ENCODE measurements around the gene HHIPL1. TPM values are rescaled to one million over a fixed set of nuclear protein-coding genes. Genes with fewer than 3 reads are reported as not detected.

The HHIPL1 gene
- total RNA-seq, 1 experiment from 2014 or later: 0.06 TPM

DNA sequence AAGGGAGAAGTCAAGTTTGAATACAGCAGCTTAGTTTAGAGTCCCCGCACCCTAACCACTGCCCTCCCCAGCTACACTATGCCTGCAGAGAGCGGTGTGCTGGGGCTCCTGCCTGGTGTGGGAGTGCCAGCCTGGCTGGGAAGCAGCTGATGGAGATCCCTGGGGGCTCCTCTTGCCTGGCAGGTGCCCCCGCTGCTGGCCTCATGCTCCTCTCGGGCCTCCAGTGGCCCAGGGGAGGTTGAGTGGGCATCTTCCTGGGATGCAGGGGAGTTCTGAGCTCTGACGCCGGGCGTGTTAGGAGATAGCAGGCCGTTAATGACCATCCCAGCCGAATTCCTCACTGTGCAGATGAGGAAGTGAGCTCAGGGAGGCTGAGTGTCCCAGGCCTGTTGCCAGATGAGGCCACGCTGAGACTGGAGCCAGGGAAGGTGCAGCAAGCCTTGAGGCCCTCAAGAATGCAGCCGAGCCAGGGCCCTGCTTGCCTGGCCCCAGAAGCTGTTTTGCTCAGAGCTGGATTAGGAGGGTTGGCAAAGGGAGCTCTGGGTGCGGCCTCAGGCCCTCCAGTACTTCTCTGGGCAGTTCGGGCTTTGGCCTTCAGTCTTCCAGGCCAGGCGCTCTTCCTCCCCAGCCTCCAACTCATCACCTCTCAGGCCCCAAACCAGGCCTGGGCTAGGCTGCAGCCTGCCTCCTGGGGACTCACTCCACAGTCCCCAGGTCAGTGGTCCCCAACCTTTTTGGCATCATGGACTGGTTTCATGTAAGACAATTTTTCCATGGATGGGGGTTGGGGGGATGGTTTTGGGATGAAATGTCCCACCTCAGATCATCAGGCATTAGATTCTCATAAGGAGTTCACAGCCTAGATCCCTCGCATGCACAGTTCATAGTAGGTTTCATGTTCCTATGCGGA lies 32.6 kb downstream of the HHIPL1 start:
- intact Hi-C loops (cut with micrococcal nuclease; ENCODE audit: unreplicated experiment): no loop called here
- Histone ChIP-seq H3K27ac (ENCODE audit: low read depth, low read length, poor library complexity, severe bottlenecking) (no peak overlapping the region), H3K9me3 (ENCODE audit: low read depth, low read length, poor library complexity, severe bottlenecking) (peaks cover 19% of the 10 kb centered on the region), H3K4me3 (ENCODE audit: low read depth, low read length, poor library complexity, severe bottlenecking) (no peak overlapping the region), H3K4me1 (ENCODE audit: insufficient read depth, low read length, poor library complexity, severe bottlenecking) (no peaks in the 10 kb centered on the region), H3K36me3 (ENCODE audit: insufficient read depth, low read length, poor library complexity, severe bottlenecking) (no peaks in the 10 kb centered on the region), H3K27me3 (replicated peaks; ENCODE audit: insufficient read depth, low read depth, low read length, poor library complexity) (no peaks in the 10 kb centered on the region)
- no peak for TF ChIP-seq EZH2 (IDR thresholded peaks at IDR 0.05; ENCODE audit: borderline replicate concordance, low read depth, low read length, poor library complexity, severe bottlenecking)
- TF ChIP-seq, protein P1, sequence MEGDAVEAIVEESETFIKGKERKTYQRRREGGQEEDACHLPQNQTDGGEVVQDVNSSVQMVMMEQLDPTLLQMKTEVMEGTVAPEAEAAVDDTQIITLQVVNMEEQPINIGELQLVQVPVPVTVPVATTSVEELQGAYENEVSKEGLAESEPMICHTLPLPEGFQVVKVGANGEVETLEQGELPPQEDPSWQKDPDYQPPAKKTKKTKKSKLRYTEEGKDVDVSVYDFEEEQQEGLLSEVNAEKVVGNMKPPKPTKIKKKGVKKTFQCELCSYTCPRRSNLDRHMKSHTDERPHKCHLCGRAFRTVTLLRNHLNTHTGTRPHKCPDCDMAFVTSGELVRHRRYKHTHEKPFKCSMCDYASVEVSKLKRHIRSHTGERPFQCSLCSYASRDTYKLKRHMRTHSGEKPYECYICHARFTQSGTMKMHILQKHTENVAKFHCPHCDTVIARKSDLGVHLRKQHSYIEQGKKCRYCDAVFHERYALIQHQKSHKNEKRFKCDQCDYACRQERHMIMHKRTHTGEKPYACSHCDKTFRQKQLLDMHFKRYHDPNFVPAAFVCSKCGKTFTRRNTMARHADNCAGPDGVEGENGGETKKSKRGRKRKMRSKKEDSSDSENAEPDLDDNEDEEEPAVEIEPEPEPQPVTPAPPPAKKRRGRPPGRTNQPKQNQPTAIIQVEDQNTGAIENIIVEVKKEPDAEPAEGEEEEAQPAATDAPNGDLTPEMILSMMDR (conservative IDR thresholded peaks at IDR 0.05; ENCODE audit: low read depth, low read length): no peak
- BruUV-seq (replicated peaks): no TSS peak
- ChIA-PET POLR2A (ENCODE audit: low non-redundant PET) (no interaction called here), CTCF (no interaction called here)
- DNase-seq (ENCODE audit: low spot score): no peak

DNA sequence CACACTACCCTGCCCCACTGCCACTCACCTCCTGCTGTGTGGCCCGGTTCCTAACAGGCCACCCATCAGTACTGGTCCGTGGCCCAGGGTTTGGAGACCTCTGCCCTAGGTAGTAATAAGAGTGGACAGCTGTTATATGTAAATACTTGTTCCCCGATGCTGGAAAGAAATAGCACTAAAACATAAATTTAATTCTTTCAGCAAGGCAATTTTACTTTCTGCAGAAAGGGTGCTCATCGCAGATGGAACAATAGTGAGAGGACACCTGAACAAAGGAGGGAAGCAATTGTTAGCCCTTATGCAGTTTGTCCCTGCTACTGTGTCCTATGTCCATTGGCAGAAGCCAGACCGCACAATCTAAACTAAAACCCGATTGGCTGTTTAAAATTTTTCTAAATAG lies 33.3 kb downstream of the HHIPL1 start:
- ChIA-PET POLR2A (ENCODE audit: low non-redundant PET) (no interaction called here), CTCF (no interaction called here)
- H3K4me1 ChIP-seq (ENCODE audit: insufficient read depth, low read length, poor library complexity, severe bottlenecking): no peaks in the 10 kb centered on the region
- no TSS peak for BruUV-seq (replicated peaks)
- H3K36me3 ChIP-seq (ENCODE audit: insufficient read depth, low read length, poor library complexity, severe bottlenecking): no peaks in the 10 kb centered on the region
- no peak overlapping the region for H3K4me3 ChIP-seq (ENCODE audit: low read depth, low read length, poor library complexity, severe bottlenecking)
- TF ChIP-seq EZH2 (IDR thresholded peaks at IDR 0.05; ENCODE audit: borderline replicate concordance, low read depth, low read length, poor library complexity, severe bottlenecking): no peak
- TF ChIP-seq, protein P1 (conservative IDR thresholded peaks at IDR 0.05; ENCODE audit: low read depth, low read length): no peak
- peaks cover 19% of the 10 kb centered on the region for H3K9me3 ChIP-seq (ENCODE audit: low read depth, low read length, poor library complexity, severe bottlenecking)
- H3K27me3 ChIP-seq (replicated peaks; ENCODE audit: insufficient read depth, low read depth, low read length, poor library complexity): no peaks in the 10 kb centered on the region
- H3K27ac ChIP-seq (ENCODE audit: low read depth, low read length, poor library complexity, severe bottlenecking): no peak overlapping the region
- intact Hi-C loops (cut with micrococcal nuclease; ENCODE audit: unreplicated experiment): no loop called here
- DNase-seq (ENCODE audit: low spot score): no peak

DNA sequence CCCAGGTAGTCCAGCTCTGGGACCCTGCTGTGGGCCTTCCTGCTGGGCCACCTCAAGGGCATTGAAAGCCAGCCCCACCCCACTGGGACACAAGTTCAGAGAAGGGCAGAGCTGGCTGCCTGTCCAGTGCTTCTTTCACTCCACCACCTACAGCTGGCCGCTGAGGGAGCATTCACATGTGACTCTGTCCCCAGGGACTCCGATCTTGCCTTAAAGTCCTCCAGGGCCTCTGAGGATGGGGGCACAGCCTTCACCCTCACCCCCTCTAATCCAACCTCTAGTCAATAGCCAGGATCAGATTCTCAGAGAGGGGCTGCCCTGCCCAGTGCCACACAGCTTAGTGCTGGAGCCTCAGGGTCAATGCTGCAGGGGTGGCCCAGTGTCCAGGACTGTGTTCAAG lies 34.2 kb downstream of the HHIPL1 start:
- ChIA-PET POLR2A (ENCODE audit: low non-redundant PET) (no interaction called here), CTCF (no interaction called here)
- no TSS peak for BruUV-seq (replicated peaks)

More for the DNA sequence above, 34.2 kb downstream of the HHIPL1 start:
- Histone ChIP-seq H3K36me3 (ENCODE audit: insufficient read depth, low read length, poor library complexity, severe bottlenecking) (no peaks in the 10 kb centered on the region), H3K9me3 (ENCODE audit: low read depth, low read length, poor library complexity, severe bottlenecking) (peaks cover 19% of the 10 kb centered on the region), H3K27ac (ENCODE audit: low read depth, low read length, poor library complexity, severe bottlenecking) (no peak overlapping the region), H3K4me1 (ENCODE audit: insufficient read depth, low read length, poor library complexity, severe bottlenecking) (no peaks in the 10 kb centered on the region), H3K4me3 (ENCODE audit: low read depth, low read length, poor library complexity, severe bottlenecking) (no peak overlapping the region), H3K27me3 (replicated peaks; ENCODE audit: insufficient read depth, low read depth, low read length, poor library complexity) (no peaks in the 10 kb centered on the region)
- no peak for DNase-seq (ENCODE audit: low spot score)
- TF ChIP-seq, protein P1 (conservative IDR thresholded peaks at IDR 0.05; ENCODE audit: low read depth, low read length): no peak
- TF ChIP-seq EZH2 (IDR thresholded peaks at IDR 0.05; ENCODE audit: borderline replicate concordance, low read depth, low read length, poor library complexity, severe bottlenecking): no peak
- intact Hi-C loops (cut with micrococcal nuclease; ENCODE audit: unreplicated experiment): no loop called here

All from A673 (cell line).